GM18867 (cell line): ENCODE data around the gene SENP5.

Experiments
- ATAC-seq: cut with Tn5 transposase; IDR thresholded peaks from one replicate; pipeline ENCODE4 v1.9.1; 2021; ENCODE audit warnings: mild to moderate bottlenecking, moderate library complexity; ENCODE audit not compliant: unreplicated experiment

Gene SENP5

GRCh38 chr3:196875258-196875657 is 7.5 kb downstream of the SENP5 start:
- no peak for ATAC-seq

GRCh38 chr3:196883361-196883760 is 15.6 kb downstream of the SENP5 start:
- no peak for ATAC-seq

GRCh38 chr3:196886144-196886543 is 18.4 kb downstream of the SENP5 start:
- ATAC-seq = no peak

- no peak for ATAC-seq
These were observed 22.4 kb downstream of the SENP5 start for GRCh38 chr3:196889844-196890708.

- no peak for ATAC-seq
These were observed 27.0 kb downstream of the SENP5 start for GRCh38 chr3:196894557-196895295.

- ATAC-seq = no peak
These were observed 28.5 kb downstream of the SENP5 start for GRCh38 chr3:196896229-196896628.

- no peak for ATAC-seq
These were observed 34.0 kb downstream of the SENP5 start for GRCh38 chr3:196901768-196902167.

GRCh38 chr3:196902296-196902695 is 34.6 kb downstream of the SENP5 start:
- ATAC-seq = no peak

GRCh38 chr3:196903740-196904139 is 36.0 kb downstream of the SENP5 start:
- no peak for ATAC-seq

- ATAC-seq = no peak
These were observed 47.1 kb downstream of the SENP5 start for GRCh38 chr3:196914866-196915265.

- ATAC-seq = no peak
These were observed 47.7 kb downstream of the SENP5 start for GRCh38 chr3:196915375-196915774.

- no peak for ATAC-seq
These were observed 48.5 kb downstream of the SENP5 start for GRCh38 chr3:196916221-196916620.

GRCh38 chr3:196916995-196917394 is 49.3 kb downstream of the SENP5 start:
- no peak for ATAC-seq

- no peak for ATAC-seq
These were observed 51.2 kb downstream of the SENP5 start for GRCh38 chr3:196918968-196919367.

- no peak for ATAC-seq
These were observed 53.0 kb downstream of the SENP5 start for GRCh38 chr3:196920733-196921132.

- no peak for ATAC-seq
These were observed 60.1 kb downstream of the SENP5 start for GRCh38 chr3:196927571-196928453.

GRCh38 chr3:196931157-196931556 is 63.4 kb downstream of the SENP5 start:
- ATAC-seq = no peak

GRCh38 chr3:196931828-196932587 is 64.3 kb downstream of the SENP5 start:
- peak; percentile 50 for ATAC-seq

- ATAC-seq = peak; percentile 51
These were observed 64.9 kb downstream of the SENP5 start for GRCh38 chr3:196932600-196932999.

- no peak for ATAC-seq
These were observed 68.6 kb downstream of the SENP5 start for GRCh38 chr3:196936288-196936687.
